Measurements from ENCODE around the gene FRMD5. TPM values are rescaled to one million over a fixed set of nuclear protein-coding genes. Genes with fewer than 3 reads are reported as not detected.

The FRMD5 gene
- total RNA-seq, 4 donors from 2014 or later: 2.9 to 5.4 (median 3.8) TPM

DNA sequence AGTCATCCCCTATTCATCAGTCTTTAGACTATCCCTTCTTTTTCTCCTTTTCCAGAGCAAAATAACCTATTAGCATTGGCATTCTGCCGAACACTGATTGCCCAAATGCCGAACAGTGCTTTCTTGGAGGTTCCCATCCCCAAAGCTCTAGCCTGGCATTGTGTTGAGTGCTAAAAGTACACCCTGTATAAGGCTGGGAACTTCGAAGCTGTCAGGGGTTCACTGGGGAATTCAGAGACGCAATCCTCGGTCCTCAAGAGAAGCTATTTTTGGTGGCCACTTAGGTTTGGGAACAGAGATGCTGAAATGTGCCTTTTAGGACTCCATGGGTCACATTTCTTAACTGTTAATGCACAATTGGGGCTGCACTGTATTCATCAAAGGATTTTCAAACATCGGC, 8.4 kb downstream of the FRMD5 start:
- H3K9me3 ChIP-seq: no peaks in the 10 kb centered on the region
- H3K27me3 ChIP-seq: peaks cover 0 to 7% of the 10 kb centered on the region in 2 donors
- TF ChIP-seq, protein P1, sequence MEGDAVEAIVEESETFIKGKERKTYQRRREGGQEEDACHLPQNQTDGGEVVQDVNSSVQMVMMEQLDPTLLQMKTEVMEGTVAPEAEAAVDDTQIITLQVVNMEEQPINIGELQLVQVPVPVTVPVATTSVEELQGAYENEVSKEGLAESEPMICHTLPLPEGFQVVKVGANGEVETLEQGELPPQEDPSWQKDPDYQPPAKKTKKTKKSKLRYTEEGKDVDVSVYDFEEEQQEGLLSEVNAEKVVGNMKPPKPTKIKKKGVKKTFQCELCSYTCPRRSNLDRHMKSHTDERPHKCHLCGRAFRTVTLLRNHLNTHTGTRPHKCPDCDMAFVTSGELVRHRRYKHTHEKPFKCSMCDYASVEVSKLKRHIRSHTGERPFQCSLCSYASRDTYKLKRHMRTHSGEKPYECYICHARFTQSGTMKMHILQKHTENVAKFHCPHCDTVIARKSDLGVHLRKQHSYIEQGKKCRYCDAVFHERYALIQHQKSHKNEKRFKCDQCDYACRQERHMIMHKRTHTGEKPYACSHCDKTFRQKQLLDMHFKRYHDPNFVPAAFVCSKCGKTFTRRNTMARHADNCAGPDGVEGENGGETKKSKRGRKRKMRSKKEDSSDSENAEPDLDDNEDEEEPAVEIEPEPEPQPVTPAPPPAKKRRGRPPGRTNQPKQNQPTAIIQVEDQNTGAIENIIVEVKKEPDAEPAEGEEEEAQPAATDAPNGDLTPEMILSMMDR (IDR thresholded peaks at IDR 0.05): no peak
- TF ChIP-seq POLR2A (IDR thresholded peaks at IDR 0.05) (no peak), EP300 (IDR thresholded peaks at IDR 0.05) (no peak)
- no peaks in the 10 kb centered on the region for H3K36me3 ChIP-seq
- WGBS, 2 donors: 49 to 54% methylated on average over 6 of the region's 6 CpGs
- no peak overlapping the region for H3K4me3 ChIP-seq
- DNase-seq (ENCODE audit: low spot score in 2 of 2): no peak
- H3K27ac ChIP-seq: peak overlapping the region in 2 of 4 donors; percentile 3 to 86
- peaks cover 0 to 11% (median 1%) of the 10 kb centered on the region in 4 donors for H3K4me1 ChIP-seq

DNA sequence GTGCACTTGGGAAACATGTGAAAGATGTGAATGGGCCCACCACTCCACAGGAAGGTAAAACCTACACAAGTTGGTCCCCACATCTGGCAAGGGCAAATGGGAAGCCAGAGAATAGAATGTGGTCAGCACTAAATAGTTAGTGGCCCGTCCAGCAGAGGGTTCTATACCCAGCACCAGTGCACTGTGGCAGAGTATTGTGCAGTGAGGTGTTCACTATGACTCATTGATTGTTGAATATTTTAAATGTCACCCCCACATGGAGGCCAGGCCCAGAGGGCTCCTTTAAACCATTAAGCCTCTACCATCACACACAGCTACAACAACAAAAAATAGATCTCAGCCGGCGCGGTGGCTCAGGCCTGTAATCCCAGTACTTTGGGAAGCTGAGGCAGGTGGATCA, 11.7 kb downstream of the FRMD5 start:
- TF ChIP-seq POLR2A (IDR thresholded peaks at IDR 0.05): no peak
- TF ChIP-seq EP300 (IDR thresholded peaks at IDR 0.05): no peak
- TF ChIP-seq, protein P1 (IDR thresholded peaks at IDR 0.05): no peak
- no peak for DNase-seq (ENCODE audit: low spot score in 2 of 2)
- no peak overlapping the region for H3K27ac ChIP-seq
- no peaks in the 10 kb centered on the region for H3K9me3 ChIP-seq
- H3K36me3 ChIP-seq: no peaks in the 10 kb centered on the region
- H3K27me3 ChIP-seq: no peaks in the 10 kb centered on the region
- H3K4me3 ChIP-seq: no peak overlapping the region
- WGBS, 2 donors: 91 to 94% methylated on average over 4 of the region's 4 CpGs
- H3K4me1 ChIP-seq: no peaks in the 10 kb centered on the region

DNA sequence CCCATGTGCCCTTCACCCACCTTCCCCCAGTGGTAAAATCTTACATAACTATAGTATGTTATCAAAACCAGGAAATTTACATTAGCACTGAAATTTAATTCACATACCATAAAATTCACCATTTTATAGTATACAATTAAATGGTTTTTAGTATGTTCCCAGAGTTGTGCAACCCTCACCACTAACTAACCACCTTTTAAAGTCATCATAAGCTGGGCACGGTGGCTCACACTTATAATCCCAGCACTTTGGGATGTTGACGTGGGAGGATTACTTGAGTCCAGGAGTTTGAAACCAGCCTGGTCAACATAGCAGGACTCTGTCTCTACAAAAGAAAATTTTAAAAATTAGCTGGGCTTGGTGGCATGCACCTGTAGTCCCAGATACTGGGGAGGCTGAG, 13.7 kb downstream of the FRMD5 start:
- peaks cover 0 to 4% of the 10 kb centered on the region in 2 donors for H3K27me3 ChIP-seq
- no peaks in the 10 kb centered on the region for H3K36me3 ChIP-seq
- no peak for DNase-seq (ENCODE audit: low spot score in 2 of 2)
- H3K9me3 ChIP-seq: no peaks in the 10 kb centered on the region
- WGBS, 2 donors: 86 to 94% methylated on average over 2 of the region's 2 CpGs
- H3K4me1 ChIP-seq: no peaks in the 10 kb centered on the region
- TF ChIP-seq POLR2A (IDR thresholded peaks at IDR 0.05): no peak
- TF ChIP-seq EP300 (IDR thresholded peaks at IDR 0.05): no peak
- TF ChIP-seq, protein P1 (IDR thresholded peaks at IDR 0.05): no peak
- no peak overlapping the region for H3K4me3 ChIP-seq
- no peak overlapping the region for H3K27ac ChIP-seq

DNA sequence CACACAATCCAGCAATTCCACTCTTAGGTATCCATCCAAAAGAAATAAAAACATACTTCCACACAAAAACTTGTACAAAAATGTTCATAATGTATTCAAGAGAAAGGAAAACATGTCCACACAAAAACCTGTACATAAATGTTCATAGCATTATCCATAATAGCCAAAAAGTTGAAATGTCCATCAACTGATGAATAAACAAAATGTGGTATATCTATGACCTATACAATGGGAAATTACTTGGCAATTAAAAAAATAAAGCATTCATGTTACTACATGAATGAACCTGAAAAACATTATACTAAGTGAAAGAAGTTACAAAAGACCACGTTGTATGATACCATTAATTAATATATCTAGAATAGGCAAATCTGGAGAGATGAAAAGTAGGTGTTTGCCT, 17.9 kb downstream of the FRMD5 start:
- H3K27ac ChIP-seq: no peak overlapping the region
- no peak for TF ChIP-seq POLR2A (IDR thresholded peaks at IDR 0.05)
- TF ChIP-seq, protein P1 (IDR thresholded peaks at IDR 0.05): no peak
- TF ChIP-seq EP300 (IDR thresholded peaks at IDR 0.05): no peak
- H3K27me3 ChIP-seq: peaks cover 0 to 4% of the 10 kb centered on the region in 2 donors
- WGBS, 2 donors: 48 to 67% methylated on average over 1 of the region's 1 CpG
- no peaks in the 10 kb centered on the region for H3K9me3 ChIP-seq
- H3K36me3 ChIP-seq: no peaks in the 10 kb centered on the region
- no peaks in the 10 kb centered on the region for H3K4me1 ChIP-seq
- no peak for DNase-seq (ENCODE audit: low spot score in 2 of 2)
- no peak overlapping the region for H3K4me3 ChIP-seq

DNA sequence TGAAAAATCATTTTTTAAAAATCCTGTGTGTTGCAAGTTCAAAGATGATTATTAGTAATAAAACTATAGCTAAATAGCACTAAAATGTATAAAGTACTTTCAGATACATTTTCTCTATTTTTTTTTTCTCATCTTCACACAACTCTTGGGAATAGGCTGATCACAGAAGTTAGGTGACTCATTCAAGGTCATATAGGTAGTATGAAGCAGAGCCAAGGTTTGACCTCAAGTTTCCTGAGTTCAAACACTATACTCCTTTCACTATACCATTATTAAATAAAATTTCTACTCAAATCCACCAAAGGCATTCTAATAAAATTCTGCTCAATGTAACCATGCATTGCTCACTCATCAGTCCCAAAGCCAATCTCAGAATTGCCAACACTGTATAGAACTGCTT, 21.3 kb downstream of the FRMD5 start:
- Histone ChIP-seq H3K4me3 (no peak overlapping the region), H3K36me3 (no peaks in the 10 kb centered on the region), H3K27ac (no peak overlapping the region), H3K27me3 (peaks cover 0 to 4% of the 10 kb centered on the region in 2 donors), H3K4me1 (no peaks in the 10 kb centered on the region), H3K9me3 (no peaks in the 10 kb centered on the region)
- DNase-seq (ENCODE audit: low spot score in 2 of 2): no peak
- no peak for TF ChIP-seq POLR2A (IDR thresholded peaks at IDR 0.05)
- no peak for TF ChIP-seq EP300 (IDR thresholded peaks at IDR 0.05)
- TF ChIP-seq, protein P1 (IDR thresholded peaks at IDR 0.05): no peak
